ENCODE results near the gene CTDSPL.

CTDSPL gene

DNA sequence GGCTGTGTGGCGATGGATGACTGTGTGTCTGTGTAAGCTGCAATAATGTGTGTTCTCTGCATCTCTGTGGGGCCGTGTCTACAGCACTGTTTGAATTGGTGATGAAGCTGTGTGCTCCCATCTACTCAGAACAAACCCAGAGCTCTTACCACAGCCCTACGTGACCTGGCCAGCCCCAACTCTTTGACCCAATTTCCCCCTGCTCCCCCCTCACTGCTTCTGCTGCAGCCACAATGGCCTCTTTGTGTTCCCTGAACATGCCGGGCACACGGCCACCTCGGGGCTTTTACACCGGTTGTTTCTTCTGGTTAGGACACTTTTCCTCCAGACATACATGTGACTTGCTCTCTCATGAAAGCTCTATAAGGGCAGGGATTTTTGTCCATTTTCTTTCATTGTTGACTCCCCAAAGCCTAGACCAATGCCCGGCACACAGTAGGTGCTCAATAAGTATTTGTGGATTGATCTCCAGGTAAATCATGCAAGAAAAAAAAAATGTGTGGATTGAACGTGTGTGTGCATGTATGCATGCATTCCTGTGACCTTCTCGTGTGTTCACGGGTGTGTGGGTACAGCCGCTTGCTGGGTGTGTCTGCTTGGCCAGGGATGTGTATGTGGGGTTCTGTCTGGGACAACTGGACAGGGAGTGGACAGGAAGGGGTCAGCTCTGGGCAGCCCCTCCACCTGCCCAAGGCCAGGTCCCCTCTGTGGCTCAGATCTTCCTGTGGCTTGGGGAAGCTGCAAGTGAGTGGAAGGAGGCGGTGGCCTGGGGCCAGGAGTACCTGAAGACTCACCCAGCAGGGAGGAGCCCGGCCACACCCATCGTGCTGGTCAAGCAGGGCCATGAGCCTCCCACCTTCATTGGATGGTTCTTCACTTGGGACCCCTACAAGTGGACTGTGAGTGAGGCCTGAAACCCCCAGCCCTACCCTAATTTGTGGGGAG, 143.7 kb downstream of the CTDSPL start:
- DNase-seq, result no peak

DNA sequence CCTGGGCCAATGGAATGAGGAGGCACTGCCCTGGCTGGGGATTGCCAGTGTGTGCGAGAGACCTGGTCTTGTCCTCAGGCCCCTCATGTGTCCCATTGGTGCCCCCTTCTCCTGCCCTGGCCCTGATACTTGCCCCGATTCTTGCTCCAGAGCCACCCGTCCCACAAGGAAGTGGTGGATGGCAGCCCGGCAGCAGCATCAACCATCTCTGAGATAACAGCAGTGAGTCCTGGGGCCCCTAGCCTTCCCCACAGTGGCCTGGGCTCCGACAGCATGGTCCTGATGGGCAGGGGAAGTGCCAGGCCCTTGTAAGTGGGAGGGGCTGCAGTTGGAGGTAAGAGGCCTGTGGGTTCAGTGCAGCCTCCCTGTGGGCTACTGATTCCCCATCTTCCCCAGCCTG, 144.4 kb downstream of the CTDSPL start:
- DNase-seq, result no peak

DNA sequence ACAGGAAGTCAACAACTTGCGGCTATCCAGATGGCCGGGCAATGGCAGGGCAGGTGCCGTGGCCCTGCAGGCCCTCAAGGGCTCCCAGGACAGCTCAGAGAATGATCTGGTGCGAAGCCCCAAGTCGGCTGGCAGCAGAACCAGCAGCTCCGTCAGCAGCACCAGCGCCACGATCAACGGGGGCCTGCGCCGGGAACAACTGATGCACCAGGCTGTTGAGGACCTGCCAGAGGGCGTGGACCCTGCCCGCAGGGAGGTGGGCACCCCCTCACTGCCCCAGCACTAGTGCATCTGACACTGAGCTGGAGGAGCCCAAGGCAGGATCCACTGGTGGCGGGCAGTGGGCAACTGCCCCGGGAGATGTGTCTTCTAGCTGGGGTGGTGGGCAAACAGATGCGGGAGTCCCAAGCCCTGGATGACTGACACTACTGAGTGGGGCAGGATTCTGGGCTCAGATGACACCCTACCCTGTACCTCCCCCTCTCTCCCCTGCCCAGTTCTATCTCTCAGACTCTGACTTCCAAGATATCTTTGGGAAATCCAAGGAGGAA, 144.8 kb downstream of the CTDSPL start:
- no peak for DNase-seq

DNA sequence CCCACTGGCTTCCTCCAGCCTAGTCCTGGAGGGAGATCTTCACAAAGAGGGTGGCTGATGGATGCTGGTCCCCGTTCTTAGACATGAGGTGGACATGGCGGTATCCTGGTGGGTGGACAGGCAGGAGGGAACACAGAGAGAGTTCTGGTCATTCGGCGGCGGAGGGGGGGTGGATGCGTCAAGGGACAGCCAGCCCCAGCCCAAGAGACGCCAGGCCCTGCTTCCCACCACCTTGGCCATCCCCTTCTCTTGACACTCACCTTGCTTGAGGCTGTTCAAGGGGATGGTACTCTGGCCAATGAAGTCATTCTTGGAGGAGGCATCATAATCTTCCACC, 146.0 kb downstream of the CTDSPL start:
- no peak for DNase-seq

DNA sequence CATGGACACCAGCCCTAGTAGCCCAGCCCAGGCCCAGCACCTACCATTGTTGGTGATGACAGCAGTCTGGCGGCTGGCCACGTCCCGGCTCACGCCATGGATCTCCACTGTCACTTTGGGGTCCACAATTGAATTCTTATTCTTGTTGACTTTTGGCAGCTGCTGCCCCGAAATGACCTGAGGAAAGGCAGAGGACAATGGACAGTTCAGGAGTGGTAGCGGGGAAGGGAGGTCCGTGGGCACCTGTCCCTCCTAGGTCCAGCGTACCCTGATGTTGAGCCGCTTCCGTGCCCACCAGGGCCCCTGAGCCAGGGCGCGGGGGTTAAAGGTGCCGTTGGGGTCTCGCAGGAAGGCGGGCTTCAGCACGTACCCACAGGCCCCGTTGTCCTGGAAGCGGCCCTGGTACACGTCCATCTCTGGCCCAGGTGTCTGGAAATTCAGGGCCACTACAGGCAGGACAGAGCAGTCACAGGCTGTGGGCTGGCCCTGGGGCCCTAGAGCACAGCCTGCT, 146.6 kb downstream of the CTDSPL start:
- no peak for DNase-seq

DNA sequence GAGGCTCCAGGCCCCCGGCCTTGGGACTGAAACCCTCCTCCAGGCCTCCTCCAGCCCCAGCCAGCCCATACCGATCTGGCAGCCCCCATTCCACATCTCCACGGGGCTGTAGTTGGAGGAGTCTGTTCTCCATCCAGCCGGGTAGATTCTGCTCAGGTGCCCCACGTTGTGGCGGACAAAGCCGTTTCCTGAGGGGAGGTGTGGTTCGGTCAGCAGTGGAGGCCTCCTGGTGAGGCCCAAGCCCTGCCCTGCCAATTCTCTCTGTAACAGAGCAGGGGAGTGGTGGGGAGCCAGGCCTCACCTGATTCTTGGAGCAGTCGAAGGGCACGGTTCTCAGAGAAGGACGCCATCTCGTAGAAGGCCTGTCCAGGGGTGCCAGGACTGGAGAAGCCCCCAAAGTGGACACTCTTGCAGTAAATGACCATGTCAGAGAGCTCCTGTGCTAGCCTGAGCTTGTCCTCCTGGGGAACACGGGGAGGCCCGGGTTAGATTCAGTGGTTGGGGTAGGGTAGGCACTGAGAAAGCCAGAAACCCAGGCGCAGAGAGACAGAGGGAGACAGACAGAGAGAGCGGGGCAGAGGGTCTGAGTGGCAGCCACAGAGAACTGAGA, 147.4 kb downstream of the CTDSPL start:
- no peak for DNase-seq

DNA sequence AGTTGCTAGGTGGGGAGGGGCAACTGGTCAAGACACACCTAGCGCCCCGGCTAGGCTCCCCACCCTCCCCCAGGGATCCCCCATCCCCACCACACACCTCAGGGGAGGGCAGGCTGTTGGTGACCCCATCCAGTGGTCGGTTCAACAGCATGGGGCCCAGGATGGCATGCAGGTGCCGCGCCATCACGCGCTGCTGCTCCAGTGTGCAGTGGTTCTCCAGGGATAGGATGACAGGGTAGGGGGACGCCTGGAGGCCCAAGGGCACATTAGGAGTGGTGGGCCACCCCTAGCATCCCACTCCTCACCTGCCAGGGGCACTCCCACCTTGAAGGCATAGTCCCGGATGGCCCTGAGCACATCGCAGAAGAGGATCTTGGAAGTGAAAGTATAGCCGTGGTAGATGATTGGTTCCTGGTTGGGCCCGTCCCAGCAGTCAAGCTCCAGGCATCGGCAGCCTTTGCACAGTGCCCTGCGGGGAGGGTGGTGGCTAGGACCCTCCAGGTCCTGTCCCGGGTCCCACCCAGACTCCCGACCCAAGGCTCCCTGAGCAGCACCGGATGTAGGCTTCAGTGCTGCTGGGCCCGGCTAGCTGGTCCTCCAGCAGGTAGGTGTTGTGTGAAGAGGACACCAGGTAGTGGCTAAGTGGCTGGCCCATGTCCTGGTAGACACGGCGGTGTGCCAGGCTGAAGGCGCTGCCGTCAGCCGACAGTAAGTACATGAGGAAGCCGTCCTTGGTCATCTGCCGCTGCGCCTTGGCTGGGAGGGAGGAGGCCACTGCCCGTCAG, 148.3 kb downstream of the CTDSPL start:
- no peak for DNase-seq

DNA sequence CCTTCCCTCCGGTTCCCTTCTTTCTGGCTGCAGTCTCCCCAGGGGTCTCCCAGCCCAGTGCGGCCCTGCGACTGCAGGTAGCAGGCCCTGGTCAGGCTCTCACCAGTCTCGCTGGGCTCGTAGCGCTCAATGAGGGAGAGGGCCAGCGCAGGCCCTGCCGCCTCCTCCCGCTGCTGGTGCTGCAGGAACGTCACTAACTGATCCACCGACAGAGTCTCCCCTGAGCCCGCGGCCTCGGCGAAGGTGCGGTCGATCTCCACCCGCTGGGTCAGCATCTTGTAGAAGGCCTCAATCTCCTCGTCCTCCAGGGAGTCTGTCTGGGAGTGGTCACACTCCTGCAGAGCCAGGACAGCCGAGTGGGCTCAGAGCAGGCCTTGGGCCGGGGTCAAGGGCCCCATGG, 149.4 kb downstream of the CTDSPL start:
- no peak for DNase-seq

DNA sequence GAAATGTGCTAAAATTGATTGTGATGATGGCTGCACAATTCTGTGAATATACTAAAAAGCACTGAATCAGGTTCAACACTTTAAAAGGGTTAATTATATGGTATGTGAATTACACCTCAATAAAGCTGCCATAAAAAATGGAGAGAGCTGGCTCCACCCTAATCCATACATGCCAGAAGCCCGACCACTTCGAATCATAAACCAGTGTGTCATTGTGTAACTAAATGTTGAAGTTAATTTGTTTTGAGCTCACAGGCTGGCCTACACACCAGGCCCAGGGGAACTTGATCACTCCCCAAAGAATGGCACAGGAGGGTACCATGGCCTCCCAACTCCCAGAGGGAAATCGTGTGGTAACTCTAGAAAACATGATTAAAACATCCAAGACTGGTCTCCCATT, 153.8 kb downstream of the CTDSPL start:
- DNase-seq, result no peak

DNA sequence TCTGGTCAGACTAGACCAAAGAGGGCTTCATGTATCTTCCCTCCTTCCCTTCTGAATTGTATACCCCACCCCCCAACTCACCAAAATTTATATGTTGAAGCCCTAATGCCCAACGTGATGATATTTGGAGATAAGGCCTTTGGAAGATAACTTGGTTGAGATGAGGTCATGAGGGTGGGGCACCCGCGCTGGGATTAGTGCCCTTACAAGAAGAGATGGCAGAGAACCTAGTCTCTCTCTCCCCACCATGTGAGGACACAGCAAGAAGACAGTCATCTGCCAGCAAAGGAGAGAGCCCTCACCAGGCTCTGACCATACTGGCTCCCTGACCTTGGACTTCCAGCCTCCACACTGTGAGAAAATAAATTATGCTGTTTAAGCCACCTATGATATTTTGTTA, 154.3 kb downstream of the CTDSPL start:
- no peak for DNase-seq

DNA sequence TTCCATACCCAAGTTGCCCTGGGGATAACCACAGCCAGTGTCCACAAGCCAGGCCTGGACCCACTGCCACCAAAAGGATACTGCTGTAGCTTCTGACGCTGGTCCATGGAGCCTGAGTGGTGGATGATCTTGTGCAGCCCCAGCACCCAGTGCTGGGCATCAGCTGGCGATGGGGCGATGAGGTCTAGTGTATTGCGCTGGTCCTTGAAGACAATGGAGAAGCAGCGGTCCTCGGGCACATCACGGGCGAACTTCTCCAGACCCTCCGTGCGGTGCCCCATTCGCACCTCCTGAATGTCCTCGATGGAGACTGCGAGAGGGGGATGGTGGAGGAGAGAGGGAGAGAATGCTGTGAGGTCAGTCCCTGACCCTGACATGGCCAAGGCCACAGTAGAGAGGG, 154.7 kb downstream of the CTDSPL start:
- no peak for DNase-seq

DNA sequence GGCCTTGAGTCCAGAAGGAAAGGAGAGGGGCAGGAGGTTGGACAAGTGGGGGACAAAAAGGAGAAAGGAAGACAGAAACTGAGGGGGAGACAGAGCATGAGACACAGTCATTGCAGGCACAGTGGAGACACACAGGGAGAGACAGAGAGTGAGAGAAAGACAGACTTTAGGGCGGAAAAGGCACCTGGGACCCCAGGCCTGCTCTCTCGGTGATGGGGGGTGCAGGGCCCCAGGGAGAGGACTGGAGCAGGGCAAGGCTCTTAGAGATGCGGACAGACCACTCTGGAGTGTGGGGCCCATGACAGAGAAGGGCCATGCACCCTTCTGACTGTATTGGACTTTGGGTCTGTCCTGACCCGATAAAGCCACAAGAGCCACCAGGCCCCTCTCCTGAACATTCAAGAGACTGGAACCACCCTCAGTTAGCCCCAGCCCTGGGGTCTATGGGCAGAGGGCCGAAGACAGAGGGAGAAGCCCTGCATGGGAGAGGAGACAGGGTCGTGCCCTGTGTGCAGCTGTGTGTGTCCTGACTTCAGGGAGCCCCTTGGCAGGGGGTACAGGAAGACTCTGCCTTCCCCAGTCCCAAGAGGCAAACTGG, 155.3 kb downstream of the CTDSPL start:
- DNase-seq, result no peak

DNA sequence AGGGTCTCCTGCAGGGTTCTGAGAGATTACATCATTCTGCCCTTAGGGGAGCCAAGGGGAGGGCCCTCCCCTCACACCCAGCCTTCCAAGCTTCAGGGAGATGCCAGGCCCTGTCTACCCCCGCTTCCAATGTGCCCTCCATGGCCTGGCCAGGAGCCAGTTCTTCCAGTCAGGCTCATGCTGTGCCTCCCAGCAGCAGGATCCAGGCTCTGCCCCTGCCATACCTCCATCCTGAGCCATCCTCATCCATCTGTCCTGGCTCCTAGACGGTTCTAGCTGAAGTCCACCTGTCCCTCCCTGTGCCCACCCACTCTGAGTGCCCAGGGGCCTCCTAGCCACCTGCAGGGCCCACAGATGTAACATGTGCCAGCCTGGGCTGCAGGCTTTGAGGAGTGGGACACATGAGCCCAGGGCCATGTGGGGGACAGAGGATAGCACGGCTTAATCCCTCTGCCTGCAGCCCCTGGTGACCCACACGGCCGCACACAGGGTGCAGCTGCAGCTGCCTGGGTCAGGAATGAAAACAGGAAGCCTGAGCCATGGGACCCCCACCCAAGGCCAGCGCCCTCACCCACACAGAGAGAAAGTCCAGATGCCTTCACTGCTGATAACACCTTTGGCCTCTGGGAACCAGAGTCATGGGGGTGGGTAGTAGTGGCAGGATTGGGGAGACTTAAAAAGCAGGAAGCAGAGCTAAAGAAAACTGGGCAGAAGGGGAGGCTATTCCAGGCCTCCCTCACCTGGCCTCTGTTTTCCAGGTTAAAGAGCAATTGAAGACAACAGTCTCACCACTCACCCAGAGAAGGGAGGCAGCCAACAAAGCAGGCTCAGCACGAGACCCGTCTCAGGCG, 156.0 kb downstream of the CTDSPL start:
- DNase-seq, result no peak

DNA sequence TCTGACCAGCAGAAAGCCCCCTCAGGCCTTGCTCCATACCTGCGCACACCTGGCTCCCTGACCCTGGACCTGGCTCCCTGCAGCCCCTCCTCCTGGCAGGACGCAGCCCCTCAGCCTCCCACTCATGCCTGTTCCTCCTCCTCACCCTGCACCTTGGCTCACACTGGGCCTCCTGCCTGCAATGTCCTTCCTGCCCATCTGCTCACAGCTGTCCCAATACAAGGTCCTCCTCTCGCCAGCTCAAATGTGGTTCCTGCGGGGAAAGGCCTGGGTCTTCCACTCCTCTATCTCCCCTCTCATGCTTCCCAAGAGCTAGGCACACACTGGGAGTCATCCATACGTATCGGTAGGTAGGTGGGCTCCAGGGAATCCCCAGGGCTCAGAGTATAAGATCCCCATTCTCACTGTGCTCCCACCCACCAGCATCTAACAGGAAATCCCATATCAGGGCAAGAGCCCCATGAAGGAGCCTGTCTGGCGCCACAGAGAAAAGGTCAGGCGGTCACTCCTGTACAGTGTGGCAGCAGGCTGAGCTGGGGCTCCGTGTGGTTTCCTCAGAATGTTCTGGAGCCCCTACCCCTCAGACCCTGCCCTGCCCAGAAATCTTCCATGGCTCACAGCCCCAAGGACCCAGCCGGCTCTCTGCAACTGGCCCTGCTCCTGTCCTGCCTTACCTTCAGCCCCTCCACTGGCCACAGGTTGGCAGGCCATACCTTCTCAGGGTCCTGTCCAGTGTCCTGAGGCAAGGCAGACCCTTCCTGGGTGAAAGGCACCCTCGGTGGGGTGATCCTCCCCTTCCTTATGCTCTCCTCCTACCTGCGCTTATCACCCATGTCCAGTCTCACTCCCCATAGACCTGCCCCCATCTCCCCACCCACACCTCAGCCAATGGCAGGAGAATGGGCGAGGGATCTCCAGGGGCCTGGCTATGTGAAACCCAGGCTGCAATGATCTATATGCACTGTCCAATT, 156.9 kb downstream of the CTDSPL start:
- no peak for DNase-seq

DNA sequence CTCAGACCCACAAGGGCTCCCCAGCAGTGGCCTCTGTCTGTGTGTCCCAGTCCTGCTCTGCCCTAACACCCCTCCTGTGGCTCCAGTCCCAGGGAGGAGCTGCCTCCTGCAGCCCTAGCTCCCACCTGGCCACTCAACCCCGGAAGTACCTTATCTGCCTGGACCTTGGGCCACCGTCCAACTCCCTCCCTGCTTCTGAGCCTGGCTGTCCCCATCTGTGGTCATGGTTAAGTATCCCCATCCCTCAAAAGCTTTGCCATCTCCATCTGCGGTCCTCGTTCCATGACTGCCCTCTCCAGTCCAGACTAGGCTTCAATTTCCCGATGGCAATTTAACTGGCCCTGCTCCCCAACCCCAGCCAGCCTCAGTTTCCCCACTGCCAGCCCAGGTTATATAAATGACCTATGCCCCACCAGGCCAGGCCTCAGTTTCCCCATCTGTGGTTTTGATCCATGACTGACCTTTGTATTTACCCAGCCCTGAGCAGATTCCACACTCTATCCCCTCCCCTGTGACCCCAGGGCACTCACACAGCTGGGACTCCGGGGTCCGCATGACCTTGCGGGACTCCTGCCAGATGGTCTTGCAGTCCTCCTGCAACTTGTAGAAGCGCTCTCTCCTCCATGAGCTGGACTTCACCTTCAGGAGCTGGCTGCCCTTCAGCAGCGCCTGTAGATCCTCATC, 158.1 kb downstream of the CTDSPL start:
- DNase-seq, result no peak

DNA sequence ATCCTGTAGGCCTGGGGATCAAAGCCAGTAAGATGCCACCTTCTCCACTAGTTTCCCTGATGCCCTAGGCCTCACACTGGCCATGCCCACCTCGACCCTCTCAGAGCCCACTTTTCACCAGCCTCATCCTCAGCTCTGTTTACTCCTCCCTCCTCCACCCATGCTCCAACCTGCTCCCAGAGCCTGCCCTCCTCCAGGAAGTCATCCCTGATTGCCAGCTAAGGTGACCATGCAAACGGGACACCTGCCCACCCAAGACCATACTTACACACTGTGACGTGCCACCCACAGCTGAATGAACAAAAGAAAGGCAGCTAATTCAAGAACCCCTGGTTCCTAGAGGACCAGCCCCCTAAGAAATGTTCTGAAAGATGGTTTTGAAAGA, 158.7 kb downstream of the CTDSPL start:
- DNase-seq, result no peak

DNA sequence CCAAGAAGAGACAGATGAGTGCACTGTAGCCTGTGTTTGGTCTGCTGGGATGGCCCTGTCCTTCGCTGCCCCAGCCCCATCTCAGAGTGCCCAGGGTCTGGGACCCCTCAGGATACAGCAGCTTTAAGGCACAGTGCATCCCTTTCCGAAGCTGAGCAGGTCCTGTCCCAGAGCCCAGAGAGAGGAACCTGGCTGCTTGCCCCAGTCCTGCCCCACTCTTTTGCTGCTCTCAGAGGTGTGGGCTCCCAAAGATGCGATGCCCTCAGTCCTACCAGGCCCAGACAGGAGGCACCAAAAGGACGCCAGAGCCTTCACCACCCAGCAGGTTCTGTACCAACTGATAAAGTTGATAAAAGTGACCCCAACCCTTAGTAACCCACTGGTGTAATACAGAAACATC, 159.5 kb downstream of the CTDSPL start:
- no peak for DNase-seq

DNA sequence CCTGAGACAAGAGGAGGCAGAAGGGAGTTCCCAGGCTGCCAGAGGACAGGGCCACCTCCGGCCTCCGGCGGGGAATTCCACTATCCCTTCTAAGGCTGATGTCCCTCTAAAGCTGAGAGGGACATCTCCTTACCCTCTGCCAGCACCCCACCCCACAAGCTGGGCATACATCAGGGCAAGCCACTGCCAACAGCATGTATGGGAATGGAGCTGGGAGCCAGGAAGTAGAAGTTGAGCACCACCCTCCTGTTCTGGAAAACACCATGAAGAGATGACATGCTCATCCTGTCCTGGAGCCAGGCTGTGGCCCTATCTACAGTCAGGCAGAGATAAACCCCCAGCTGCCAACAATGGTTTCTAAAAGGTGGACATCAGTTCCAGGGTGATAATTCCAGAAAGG, 160.6 kb downstream of the CTDSPL start:
- DNase-seq, result no peak

DNA sequence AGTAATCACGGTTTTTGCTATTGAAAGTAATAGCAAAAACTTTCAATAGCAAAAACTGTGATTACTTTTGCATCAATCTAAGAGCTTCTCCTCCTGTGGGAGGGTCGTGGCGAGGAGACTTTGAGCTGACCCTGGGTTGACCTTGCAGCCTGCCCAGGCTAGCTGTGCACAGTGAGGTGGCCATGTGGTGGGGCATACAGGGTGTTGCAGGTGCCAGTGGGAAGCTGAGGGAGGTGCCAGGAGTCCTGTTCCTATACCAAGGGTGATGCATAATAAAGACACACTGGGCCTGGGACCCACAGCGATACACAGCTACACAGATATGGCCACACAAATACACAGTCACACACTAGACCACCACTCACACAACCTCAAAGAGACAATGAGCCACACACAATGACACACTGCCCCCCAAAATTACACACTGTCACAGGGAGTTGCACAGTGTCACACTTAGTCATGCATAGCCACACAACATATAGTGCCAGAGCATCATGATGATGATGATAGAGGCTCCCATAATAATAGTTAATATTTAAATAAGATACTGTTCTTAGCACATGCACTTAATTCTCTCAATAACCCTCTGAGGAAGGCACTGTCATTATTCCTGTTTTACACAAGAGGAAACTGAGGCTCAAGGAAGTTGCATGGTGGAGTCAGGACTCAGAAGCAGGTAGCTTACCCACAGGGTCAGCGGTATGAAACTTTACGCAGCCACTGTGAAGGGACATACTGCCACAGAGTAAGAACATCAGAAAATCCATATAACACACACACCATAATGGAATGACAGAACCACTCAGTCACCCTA, 161.4 kb downstream of the CTDSPL start:
- DNase-seq, result no peak
